CD14-positive monocyte (primary cell): ENCODE results near the gene LETM1. TPM values are rescaled to one million over a fixed set of nuclear protein-coding genes. Genes with fewer than 3 reads are reported as not detected.

Experiments used
- DNase-seq, 3 donors: peaks; one replicate each; pipeline ENCODE4 v3.0.0-alpha.2; 2011 to 2022
- H2AFZ ChIP-seq: 2 replicates; pipeline ENCODE4 v1.6.0; 2012; ENCODE audit warnings: mild to moderate bottlenecking, low read depth, low read length, inconsistent platforms; ENCODE audit not compliant: insufficient read depth, poor library complexity, severe bottlenecking
- H3K27ac ChIP-seq, 2 donors: 1 replicate in 1 of 2; 2 replicates in 1 of 2; pipeline ENCODE4 v1.5.1; 2012 to 2013; ENCODE audit warnings: low read length in 2 of 2, control low read depth in 1 of 2, inconsistent platforms in 1 of 2, low read depth in 1 of 2, mild to moderate bottlenecking in 1 of 2
- H3K27me3 ChIP-seq, 2 donors: one replicate each; pipeline versions ENCODE4 v1.6.0 to v1.6.1; 2011 to 2013; ENCODE audit warnings: low read length in 2 of 2; ENCODE audit not compliant: control insufficient read depth in 2 of 2, insufficient read depth in 2 of 2
- H3K36me3 ChIP-seq, 2 donors: replicated peaks in 1 of 2; 1 replicate in 1 of 2; 2 replicates in 1 of 2; pipeline versions ENCODE4 v1.5.1 to v1.6.1; 2012 to 2013; ENCODE audit warnings: low read length in 2 of 2, control low read depth in 1 of 2, inconsistent platforms in 1 of 2, mild to moderate bottlenecking in 1 of 2; ENCODE audit not compliant: insufficient read depth in 2 of 2, control insufficient read depth in 1 of 2
- H3K4me1 ChIP-seq, 2 donors: 1 replicate in 1 of 2; 2 replicates in 1 of 2; pipeline versions ENCODE4 v1.5.1 to v1.6.1; 2012 to 2013; ENCODE audit warnings: low read length in 2 of 2, control low read depth in 1 of 2, inconsistent platforms in 1 of 2, mild to moderate bottlenecking in 1 of 2, moderate library complexity in 1 of 2; ENCODE audit not compliant: insufficient read depth in 2 of 2, control insufficient read depth in 1 of 2
- H3K4me2 ChIP-seq: replicated peaks from 2 replicates; pipeline ENCODE3; 2012; ENCODE audit warnings: low read length, moderate library complexity, mild to moderate bottlenecking; ENCODE audit not compliant: poor library complexity, severe bottlenecking; ENCODE audit errors: extremely low read depth
- H3K4me3 ChIP-seq, 3 experiments: fragments of 200-600 bp in 1 of 3; sonication (generic) in 1 of 3; replicated peaks in 1 of 3; 1 replicate in 2 of 3; 2 replicates in 1 of 3; pipeline ENCODE4 v1.5.1; 2011 to 2013; ENCODE audit warnings: low read length in 3 of 3, mild to moderate bottlenecking in 3 of 3, control low read depth in 2 of 3, low read depth in 2 of 3, inconsistent platforms in 1 of 3, moderate library complexity in 1 of 3
- H3K79me2 ChIP-seq: 2 replicates; pipeline ENCODE4 v1.6.0; 2012; ENCODE audit warnings: mild to moderate bottlenecking, control low read depth, inconsistent platforms, low read length, moderate library complexity; ENCODE audit not compliant: insufficient read depth
- H3K9ac ChIP-seq: 2 replicates; pipeline ENCODE4 v1.6.0; 2017; ENCODE audit warnings: low read length, mild to moderate bottlenecking; ENCODE audit not compliant: insufficient read depth, poor library complexity, severe bottlenecking
- H3K9me3 ChIP-seq, 2 donors: replicated peaks in 1 of 2; 1 replicate in 1 of 2; 2 replicates in 1 of 2; pipeline versions ENCODE4 v1.5.1 to v1.6.1; 2012 to 2013; ENCODE audit warnings: low read length in 2 of 2, control low read depth in 1 of 2; ENCODE audit not compliant: control insufficient read depth in 1 of 2, insufficient read depth in 1 of 2
- H4K20me1 ChIP-seq: 2 replicates; pipeline ENCODE4 v1.6.0; 2012; ENCODE audit warnings: mild to moderate bottlenecking, low read length, control low read depth, moderate library complexity; ENCODE audit not compliant: insufficient read depth
- H3K27ac Mint-ChIP-seq, 7 donors: one replicate each; pipeline ENCODE4 v1.8.0; 2020; ENCODE audit warnings: mild to moderate bottlenecking in 7 of 7, mixed read lengths in 7 of 7, moderate library complexity in 6 of 7, inconsistent platforms in 2 of 7
- H3K27me3 Mint-ChIP-seq, 3 donors: one replicate each; pipeline ENCODE4 v1.8.0; 2021 to 2022; ENCODE audit warnings: low read depth in 3 of 3, mild to moderate bottlenecking in 3 of 3, mixed read lengths in 3 of 3, moderate library complexity in 3 of 3, inconsistent platforms in 1 of 3
- H3K36me3 Mint-ChIP-seq, 2 donors: one replicate each; pipeline ENCODE4 v1.8.0; 2020; ENCODE audit warnings: mixed read lengths in 2 of 2, inconsistent platforms in 1 of 2, mild to moderate bottlenecking in 1 of 2
- H3K4me1 Mint-ChIP-seq: one replicate; pipeline ENCODE4 v1.8.0; 2020; ENCODE audit warnings: mild to moderate bottlenecking, mixed read lengths
- H3K4me3 Mint-ChIP-seq, 2 donors: one replicate each; pipeline ENCODE4 v1.8.0; 2020; ENCODE audit warnings: mild to moderate bottlenecking in 2 of 2, mixed read lengths in 2 of 2, moderate library complexity in 1 of 2
- H3K9me3 Mint-ChIP-seq, 7 donors: one replicate each; pipeline ENCODE4 v1.8.0; 2020 to 2022; ENCODE audit warnings: mixed read lengths in 7 of 7, mild to moderate bottlenecking in 6 of 7, moderate library complexity in 6 of 7, inconsistent platforms in 2 of 7
- CTCF ChIP-seq: fragments of 200-600 bp; IDR thresholded peaks from one replicate; pipeline ENCODE4 v1.8.0; 2022; ENCODE audit warnings: antibody characterized with exemption, mild to moderate bottlenecking
- WGBS: methylation state at CpG from one replicate; pipeline ENCODE4 v1.1.5; 2013; ENCODE audit warnings: missing lambda C conversion rate; ENCODE audit not compliant: insufficient coverage; 5-methylcytosine and 5-hydroxymethylcytosine counted together
- intact Hi-C, 2 donors: fragments of 100-400 bp; cut with micrococcal nuclease; formaldehyde crosslinking; loops; one replicate each; pipeline versions ENCODE4 v1.15.0 to v1.15.1; 2023
- polyA plus RNA-seq, 3 donors: library from polyadenylated mRNA; depleted of rRNA in 1 of 3; unstranded in 2 of 3; stranded (reverse) in 1 of 3; fragments of 300-500 nt in 2 of 3; fragments of >200 nt in 1 of 3; fragmentation: Illumina TruSeq in 2 of 3; gene quantifications; 1 replicate in 2 of 3; 2 replicates in 1 of 3; pipeline ENCODE4 v1.2.3, GENCODE V29; 2012 to 2021

Gene LETM1
- polyA plus RNA-seq, 3 donors = 6.2 to 18.6 (median 9.0) TPM

- intact Hi-C loops = no loop called here
- no peak overlapping the region for H3K27ac Mint-ChIP-seq
These were observed 77.9 kb downstream of the LETM1 start for GRCh38 chr4:1777822-1778641.

GRCh38 chr4:1776521-1777161, 79.3 kb downstream of the LETM1 start:
- Histone ChIP-seq H4K20me1 (no peaks in the 10 kb centered on the region), H3K4me2 (no peak overlapping the region), H3K9ac (no peak overlapping the region), H3K4me3 (no peak overlapping the region), H3K9me3 (no peaks in the 10 kb centered on the region), H3K79me2 (no peaks in the 10 kb centered on the region), H2AFZ (no peak overlapping the region), H3K4me1 (no peaks in the 10 kb centered on the region), H3K36me3 (no peaks in the 10 kb centered on the region), H3K27ac (no peak overlapping the region), H3K27me3 (no peaks in the 10 kb centered on the region)
- H3K4me3 Mint-ChIP-seq = no peak overlapping the region
- no peak for DNase-seq
- H3K9me3 Mint-ChIP-seq = no peaks in the 10 kb centered on the region
- peaks cover 2 to 5% (median 2%) of the 10 kb centered on the region in 3 donors for H3K27me3 Mint-ChIP-seq
- intact Hi-C loops = no loop called here
- H3K4me1 Mint-ChIP-seq = no peaks in the 10 kb centered on the region
- no peaks in the 10 kb centered on the region for H3K36me3 Mint-ChIP-seq
- TF ChIP-seq CTCF = no peak
- 95% methylated on average over 16 of the region's 24 CpGs for WGBS
- H3K27ac Mint-ChIP-seq = no peak overlapping the region

More at GRCh38 chr4:1777822-1778641, 77.9 kb downstream of the LETM1 start:
- Mint-ChIP-seq H3K9me3 (no peaks in the 10 kb centered on the region), H3K4me1 (no peaks in the 10 kb centered on the region), H3K27me3 (peaks cover 0 to 4% (median 0%) of the 10 kb centered on the region in 3 donors), H3K4me3 (no peak overlapping the region), H3K36me3 (no peaks in the 10 kb centered on the region)
- no peak for TF ChIP-seq CTCF
- Histone ChIP-seq H3K4me3 (no peak overlapping the region), H3K27me3 (no peaks in the 10 kb centered on the region), H3K9me3 (no peaks in the 10 kb centered on the region), H3K79me2 (no peaks in the 10 kb centered on the region), H2AFZ (no peak overlapping the region), H3K4me2 (no peak overlapping the region), H3K4me1 (no peaks in the 10 kb centered on the region), H3K36me3 (no peaks in the 10 kb centered on the region), H3K9ac (no peak overlapping the region), H4K20me1 (no peaks in the 10 kb centered on the region), H3K27ac (no peak overlapping the region)
- DNase-seq = no peak
- WGBS = 94% methylated on average over 26 of the region's 27 CpGs
